Heart left ventricle (tissue), 16 donors: Measurements from ENCODE around the gene DIS3L2. TPM values are rescaled to one million over a fixed set of nuclear protein-coding genes. Genes with fewer than 3 reads are reported as not detected.

ENCODE experiments used
- ATAC-seq, 4 donors: fragments of 200-7000 bp; cut with Tn5 transposase; one replicate each; pipeline ENCODE4 v1.9.1; 2020 to 2022; ENCODE audit warnings: moderate library complexity in 4 of 4, mild to moderate bottlenecking in 3 of 4, moderate number of reproducible peaks in 1 of 4
- DNase-seq, 5 donors: peaks; one replicate each; pipeline ENCODE4 v3.0.0-alpha.2; 2020
- H3K27ac ChIP-seq, 12 donors: fragments of 200-600 bp; sonication (generic) in 4 of 12; one replicate each; pipeline versions ENCODE4 v1.5.0 to v1.8.0; 2016 to 2022; ENCODE audit warnings: mild to moderate bottlenecking in 2 of 12
- H3K27me3 ChIP-seq, 9 donors: fragments of 200-600 bp; sonication (generic) in 2 of 9; one replicate each; pipeline versions ENCODE4 v1.5.1 to v1.8.0; 2016 to 2022; ENCODE audit warnings: mild to moderate bottlenecking in 3 of 9
- H3K36me3 ChIP-seq, 9 donors: fragments of 200-600 bp; sonication (generic) in 2 of 9; one replicate each; pipeline versions ENCODE4 v1.5.0 to v1.8.0; 2018 to 2022; ENCODE audit warnings: mild to moderate bottlenecking in 2 of 9
- H3K4me1 ChIP-seq, 12 donors: fragments of 200-600 bp; sonication (generic) in 4 of 12; one replicate each; pipeline versions ENCODE4 v1.5.0 to v1.8.0; 2016 to 2022; ENCODE audit warnings: mild to moderate bottlenecking in 3 of 12
- H3K4me3 ChIP-seq, 12 donors: fragments of 200-600 bp; sonication (generic) in 4 of 12; one replicate each; pipeline versions ENCODE4 v1.5.0 to v1.8.0; 2017 to 2022; ENCODE audit warnings: mild to moderate bottlenecking in 9 of 12, moderate library complexity in 4 of 12
- H3K9me3 ChIP-seq, 12 donors: fragments of 200-600 bp; sonication (generic) in 4 of 12; one replicate each; pipeline versions ENCODE4 v1.5.0 to v1.8.0; 2016 to 2022; ENCODE audit warnings: mild to moderate bottlenecking in 1 of 12
- POLR2A ChIP-seq, 2 donors: fragments of 450-650 bp; IDR thresholded peaks; one replicate each; pipeline ENCODE4 v1.6.1; 2017; ENCODE audit warnings: antibody characterized with exemption in 2 of 2, mild to moderate bottlenecking in 2 of 2, moderate library complexity in 2 of 2
- WGBS, 4 donors: extraction: QIAGEN DNeasy Blood & Tissue Kit in 2 of 4; methylation state at CpG; one replicate each; pipeline versions ENCODE4 v1.1.5 to v1.1.7; 2013 to 2018; 5-methylcytosine and 5-hydroxymethylcytosine counted together
- intact Hi-C, 10 donors: fragments of 100-400 bp; cut with DNase I; formaldehyde crosslinking; loops; one replicate each; pipeline versions ENCODE4 v1.11.1 to v1.14.2; 2022
- polyA plus RNA-seq, 2 donors: library from polyadenylated mRNA; stranded (reverse); fragments of 200-250 nt; gene quantifications; one replicate each; pipeline ENCODE4 v1.2.3, GENCODE V29; 2013
- total RNA-seq, 9 donors: library from RNA; depleted of rRNA in 2 of 9; stranded (reverse); fragments of >200 nt in 2 of 9; fragmentation: NEBNext Ultra II Directional in 3 of 9; extraction: Animal tissue kit (Norgen Biotek cat#: 25700) in 3 of 9; gene quantifications; one replicate each; pipeline versions ENCODE4 v1.1.0 to v1.2.4, GENCODE V29; 2016 to 2023
- TF ChIP-seq, protein P1 (sequence below), 12 donors: fragments of 200-600 bp; sonication (generic) in 4 of 12; IDR thresholded peaks; one replicate each; pipeline versions ENCODE4 v1.5.0 to v1.8.0; 2018 to 2022; ENCODE audit warnings: antibody characterized with exemption in 12 of 12, mild to moderate bottlenecking in 5 of 12
- donor health status: ischemic (EF 13 %, LVEDD 7.1; RV severe dilation, severe dysfunction).
- donor health status: healthy with polysubstance abuse.
- donor health status: DM: no; HTN: yes; CAD: no.
- donor health status: DM: no; HTN: no; CAD: no.
- donor health status: ischemic (EF 25% LVEDD 6.9; RV normal size, moderate dysfunction).
- donor health status: ischemic (EF 25% LVEDD 5.7; RV mildly dilated, moderate dysfunction).
- donor health status: healthy.
- donor health status: DM: yes; HTN: yes; CAD: no.
- donor health status: ischemic (EF 35%, LVEDD 5.7; RV mildly dilated, moderate dysfunction).
- donor health status: nonischemic (EF 11% LVEDD 7.7; RV severe dilation, severe dysfunction).
- donor health status: DM: yes; HTN: yes; CAD: no.
- donor health status: PGD.
- donor health status: ischemic (EF 29% LVEDD 5.4; RV normal size, mild dysfunction).
- donor health status: nonischemic (EF 23%, LVEDD 6.1; RV moderate dilation, normal function).

DIS3L2 gene
- total and polyA plus RNA-seq, 11 donors: 12.4 to 27.3 (median 21.8) TPM

DNA sequence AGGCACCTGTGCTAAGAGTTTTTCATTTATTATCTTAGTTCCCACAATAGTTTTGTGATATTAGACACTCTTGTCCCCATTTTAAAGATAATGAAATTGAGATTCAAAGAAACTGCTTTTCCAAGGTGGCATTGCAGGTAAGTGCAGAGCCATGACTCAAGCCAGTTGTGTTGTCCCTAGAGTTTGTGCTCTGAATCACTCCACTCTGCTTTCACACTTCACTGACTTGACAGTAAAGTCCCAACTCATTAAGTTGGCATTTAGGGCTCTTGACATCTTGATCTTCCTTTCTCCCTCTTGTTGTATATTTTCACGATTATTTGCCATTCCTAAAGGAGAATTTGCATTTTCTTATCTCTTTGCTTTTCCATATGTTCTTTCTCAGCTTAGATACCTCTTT is 114.3 kb downstream of the DIS3L2 start:
- DNase-seq (no peak), ATAC-seq (no peak)
- WGBS, 4 donors: 83 to 99% (median 90%) methylated on average over 1 of the region's 1 CpG
- H3K4me1 ChIP-seq: peaks cover 0 to 20% (median 8%) of the 10 kb centered on the region in 12 donors
- no peak for TF ChIP-seq POLR2A (IDR thresholded peaks at IDR 0.05)
- TF ChIP-seq, protein P1, sequence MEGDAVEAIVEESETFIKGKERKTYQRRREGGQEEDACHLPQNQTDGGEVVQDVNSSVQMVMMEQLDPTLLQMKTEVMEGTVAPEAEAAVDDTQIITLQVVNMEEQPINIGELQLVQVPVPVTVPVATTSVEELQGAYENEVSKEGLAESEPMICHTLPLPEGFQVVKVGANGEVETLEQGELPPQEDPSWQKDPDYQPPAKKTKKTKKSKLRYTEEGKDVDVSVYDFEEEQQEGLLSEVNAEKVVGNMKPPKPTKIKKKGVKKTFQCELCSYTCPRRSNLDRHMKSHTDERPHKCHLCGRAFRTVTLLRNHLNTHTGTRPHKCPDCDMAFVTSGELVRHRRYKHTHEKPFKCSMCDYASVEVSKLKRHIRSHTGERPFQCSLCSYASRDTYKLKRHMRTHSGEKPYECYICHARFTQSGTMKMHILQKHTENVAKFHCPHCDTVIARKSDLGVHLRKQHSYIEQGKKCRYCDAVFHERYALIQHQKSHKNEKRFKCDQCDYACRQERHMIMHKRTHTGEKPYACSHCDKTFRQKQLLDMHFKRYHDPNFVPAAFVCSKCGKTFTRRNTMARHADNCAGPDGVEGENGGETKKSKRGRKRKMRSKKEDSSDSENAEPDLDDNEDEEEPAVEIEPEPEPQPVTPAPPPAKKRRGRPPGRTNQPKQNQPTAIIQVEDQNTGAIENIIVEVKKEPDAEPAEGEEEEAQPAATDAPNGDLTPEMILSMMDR (IDR thresholded peaks at IDR 0.05): no peak
- H3K27ac ChIP-seq: no peak overlapping the region
- no peaks in the 10 kb centered on the region for H3K9me3 ChIP-seq
- H3K4me3 ChIP-seq: no peak overlapping the region
- no peaks in the 10 kb centered on the region for H3K36me3 ChIP-seq
- no peaks in the 10 kb centered on the region for H3K27me3 ChIP-seq
- intact Hi-C loops: no loop called here

DNA sequence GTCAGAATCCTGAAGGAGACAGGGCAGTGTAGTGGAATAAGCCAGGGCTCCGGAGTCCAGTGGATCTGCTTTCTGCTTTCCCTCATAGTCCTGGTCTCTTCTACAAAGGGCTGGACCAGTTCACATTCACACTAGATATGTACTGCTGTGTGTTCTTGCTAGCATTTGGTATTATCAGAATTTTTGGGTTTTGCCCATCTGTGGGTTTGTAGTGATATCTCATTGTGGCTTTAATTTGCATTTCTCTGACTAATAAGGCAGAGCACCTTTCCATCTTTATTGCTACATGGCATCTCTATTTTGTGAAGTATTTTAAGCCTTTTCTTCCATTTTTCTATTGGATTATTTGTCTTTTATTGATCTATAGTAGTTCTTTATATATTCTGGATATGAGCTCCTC is 114.8 kb downstream of the DIS3L2 start:
- Histone ChIP-seq H3K9me3 (no peaks in the 10 kb centered on the region), H3K36me3 (no peaks in the 10 kb centered on the region), H3K27me3 (no peaks in the 10 kb centered on the region), H3K4me3 (no peak overlapping the region), H3K27ac (no peak overlapping the region), H3K4me1 (peaks cover 0 to 20% (median 8%) of the 10 kb centered on the region in 12 donors)
- 98 to 100% (median 100%) methylated on average over 1 of the region's 1 CpG for WGBS, 4 donors
- TF ChIP-seq, protein P1 (IDR thresholded peaks at IDR 0.05): no peak
- no peak for TF ChIP-seq POLR2A (IDR thresholded peaks at IDR 0.05)
- DNase-seq: no peak
- ATAC-seq: no peak
- intact Hi-C loops: no loop called here

DNA sequence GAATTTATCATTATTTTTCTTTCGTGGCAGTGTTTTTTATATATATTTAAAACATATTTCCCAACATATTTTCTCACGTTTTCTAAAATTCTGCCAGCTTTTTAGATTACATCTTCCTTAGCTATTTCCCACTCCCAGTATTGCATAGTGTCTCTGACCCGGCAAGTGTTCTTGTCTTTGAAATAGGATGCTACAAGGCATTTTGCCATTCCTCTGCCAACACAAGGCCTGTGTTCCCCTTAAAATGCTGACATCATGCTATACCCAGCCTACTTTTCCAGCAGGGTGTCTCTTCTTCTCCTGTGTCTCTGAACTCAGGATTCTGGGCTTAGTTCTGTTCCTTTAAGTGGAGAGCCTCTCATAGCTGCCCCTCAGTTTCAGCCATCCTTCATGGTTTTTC is 115.2 kb downstream of the DIS3L2 start:
- DNase-seq (no peak), ATAC-seq (no peak)
- no peak overlapping the region for H3K4me3 ChIP-seq
- H3K4me1 ChIP-seq: peaks cover 0 to 20% (median 8%) of the 10 kb centered on the region in 12 donors
- intact Hi-C loops: no loop called here
- H3K27ac ChIP-seq: no peak overlapping the region
- no peaks in the 10 kb centered on the region for H3K27me3 ChIP-seq
- no peaks in the 10 kb centered on the region for H3K9me3 ChIP-seq
- 91 to 99% (median 94%) methylated on average over 3 of the region's 3 CpGs for WGBS, 4 donors
- TF ChIP-seq POLR2A (IDR thresholded peaks at IDR 0.05): no peak
- TF ChIP-seq, protein P1 (IDR thresholded peaks at IDR 0.05): no peak
- no peaks in the 10 kb centered on the region for H3K36me3 ChIP-seq

DNA sequence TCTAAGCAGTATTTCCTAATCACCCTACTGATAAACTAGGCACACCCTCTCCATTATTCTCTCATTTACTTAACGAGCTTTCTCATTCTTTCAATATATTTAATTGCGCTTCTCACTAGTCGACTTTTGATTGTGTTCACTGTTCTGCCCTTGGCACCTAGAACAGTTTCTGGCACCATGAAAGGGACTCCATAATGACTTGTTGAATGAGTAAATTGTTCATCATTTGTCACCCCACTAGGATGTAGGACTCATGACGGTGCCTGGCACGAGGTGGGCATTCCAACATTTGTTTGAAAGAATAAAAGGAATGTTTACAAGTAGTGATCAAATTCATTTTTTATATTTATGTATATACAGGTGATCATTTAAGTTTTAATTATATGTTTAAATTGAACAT is 123.7 kb downstream of the DIS3L2 start:
- Histone ChIP-seq H3K4me1 (peaks cover 0 to 6% (median 0%) of the 10 kb centered on the region in 12 donors), H3K27me3 (no peaks in the 10 kb centered on the region), H3K9me3 (peaks cover 0 to 7% (median 0%) of the 10 kb centered on the region in 12 donors), H3K4me3 (no peak overlapping the region), H3K27ac (no peak overlapping the region), H3K36me3 (peaks cover 0 to 12% (median 3%) of the 10 kb centered on the region in 9 donors)
- DNase-seq (no peak), ATAC-seq (no peak)
- intact Hi-C loops: no loop called here
- WGBS, 4 donors: 39 to 66% (median 49%) methylated on average over 5 of the region's 5 CpGs
- TF ChIP-seq POLR2A (IDR thresholded peaks at IDR 0.05): no peak
- TF ChIP-seq, protein P1 (IDR thresholded peaks at IDR 0.05): no peak
